Measurements from ENCODE around the gene KIF26A. TPM values are rescaled to one million over a fixed set of nuclear protein-coding genes. Genes with fewer than 3 reads are reported as not detected.
A peak's percentile ranks its signal among the peaks of the same experiment; 100 is the strongest.
"Not testable (repeated sequence)": the region's sequence is repeated elsewhere in the genome, so short reads cannot be mapped to it uniquely, and the experiment has no call there.

KIF26A gene
- total RNA-seq, 1 donor from 2014 or later, result 4.4 TPM

DNA sequence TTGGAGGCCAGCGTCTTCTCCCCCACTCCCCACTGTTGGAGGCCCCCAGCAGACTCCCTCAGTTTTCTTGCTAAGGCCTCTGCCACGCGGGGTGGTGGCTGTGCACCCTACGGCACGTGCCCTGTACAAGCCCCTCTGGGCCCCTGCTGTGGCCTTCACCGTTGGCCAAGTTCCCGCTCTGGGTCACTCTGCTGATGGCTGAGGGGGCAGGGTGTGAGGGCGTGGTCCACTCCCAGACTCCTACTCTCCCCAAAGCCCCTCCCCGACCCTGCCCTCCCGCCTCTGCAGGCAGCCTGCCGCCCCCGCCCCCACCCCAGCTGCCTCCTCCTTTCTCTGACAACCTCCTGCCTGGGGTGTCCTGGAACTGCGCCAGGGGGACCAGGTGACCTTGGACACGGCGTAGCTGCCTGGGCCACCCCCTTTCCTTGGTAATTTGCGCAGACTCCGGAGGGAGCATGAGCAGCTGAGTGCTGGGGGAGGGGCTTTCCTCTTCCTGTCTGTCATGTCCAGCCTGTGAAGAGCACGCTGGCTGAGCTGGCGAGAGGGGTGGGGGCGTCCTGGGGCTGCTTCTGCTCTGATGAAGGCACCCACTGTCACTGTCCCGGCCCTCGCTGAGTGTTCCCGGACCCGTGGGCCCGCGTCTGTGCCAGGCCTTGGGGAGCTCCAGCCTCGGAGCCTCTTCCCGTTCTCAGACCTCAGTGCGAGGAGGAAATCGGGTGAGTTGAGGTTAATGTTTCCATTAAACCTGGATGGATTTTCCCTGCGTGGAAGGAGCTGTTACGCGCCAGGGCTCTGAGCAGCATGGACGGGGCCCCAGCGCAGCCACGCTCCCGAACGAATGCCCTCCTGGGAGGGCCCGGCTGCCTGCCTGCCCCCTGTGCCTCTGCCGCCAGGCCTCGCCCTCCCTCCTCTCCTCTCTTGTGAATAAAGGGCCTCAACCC is 85.0 kb downstream of the KIF26A start:
- TF ChIP-seq, protein P1, sequence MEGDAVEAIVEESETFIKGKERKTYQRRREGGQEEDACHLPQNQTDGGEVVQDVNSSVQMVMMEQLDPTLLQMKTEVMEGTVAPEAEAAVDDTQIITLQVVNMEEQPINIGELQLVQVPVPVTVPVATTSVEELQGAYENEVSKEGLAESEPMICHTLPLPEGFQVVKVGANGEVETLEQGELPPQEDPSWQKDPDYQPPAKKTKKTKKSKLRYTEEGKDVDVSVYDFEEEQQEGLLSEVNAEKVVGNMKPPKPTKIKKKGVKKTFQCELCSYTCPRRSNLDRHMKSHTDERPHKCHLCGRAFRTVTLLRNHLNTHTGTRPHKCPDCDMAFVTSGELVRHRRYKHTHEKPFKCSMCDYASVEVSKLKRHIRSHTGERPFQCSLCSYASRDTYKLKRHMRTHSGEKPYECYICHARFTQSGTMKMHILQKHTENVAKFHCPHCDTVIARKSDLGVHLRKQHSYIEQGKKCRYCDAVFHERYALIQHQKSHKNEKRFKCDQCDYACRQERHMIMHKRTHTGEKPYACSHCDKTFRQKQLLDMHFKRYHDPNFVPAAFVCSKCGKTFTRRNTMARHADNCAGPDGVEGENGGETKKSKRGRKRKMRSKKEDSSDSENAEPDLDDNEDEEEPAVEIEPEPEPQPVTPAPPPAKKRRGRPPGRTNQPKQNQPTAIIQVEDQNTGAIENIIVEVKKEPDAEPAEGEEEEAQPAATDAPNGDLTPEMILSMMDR (IDR thresholded peaks at IDR 0.05), result no peak
- peak overlapping the region; percentile 45 for H3K4me3 ChIP-seq
- H3K27me3 ChIP-seq (ENCODE audit: low read depth), result peaks cover 27% of the 10 kb centered on the region
- peaks cover 5% of the 10 kb centered on the region for H3K9me3 ChIP-seq
- H3K4me1 ChIP-seq, result peaks cover 10% of the 10 kb centered on the region
- intact Hi-C loops (cut with DNase I), result no loop called here
- H3K36me3 ChIP-seq, result no peaks in the 10 kb centered on the region
- peak; percentile 46 for DNase-seq
- H3K27ac ChIP-seq, result no peak overlapping the region
- ATAC-seq, result peak in 1 of 2 donors; percentile 18

DNA sequence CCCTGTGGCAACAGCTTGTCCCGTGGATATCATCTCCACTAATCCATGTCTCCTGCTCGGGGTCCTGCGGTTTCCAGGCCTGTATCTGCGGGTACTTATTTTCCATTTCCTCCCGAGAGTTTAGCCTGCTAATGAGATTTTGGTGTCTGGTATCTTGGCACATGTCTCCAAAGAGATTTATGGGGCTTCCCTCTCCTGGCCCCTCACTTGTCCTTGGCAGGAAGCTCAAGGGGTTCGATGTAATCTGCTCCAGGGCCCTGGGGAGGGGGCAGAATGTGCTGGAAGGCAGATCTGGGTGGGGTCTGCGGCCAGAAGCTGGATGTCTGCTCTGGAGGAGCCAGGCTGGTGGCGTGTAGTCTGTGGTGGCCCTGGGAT is 85.7 kb downstream of the KIF26A start:
- Histone ChIP-seq H3K36me3 (no peaks in the 10 kb centered on the region), H3K4me1 (peaks cover 10% of the 10 kb centered on the region), H3K9me3 (peaks cover 5% of the 10 kb centered on the region), H3K27ac (no peak overlapping the region), H3K27me3 (ENCODE audit: low read depth) (peaks cover 27% of the 10 kb centered on the region), H3K4me3 (peak overlapping the region; percentile 45)
- TF ChIP-seq, protein P1 (IDR thresholded peaks at IDR 0.05), result no peak
- DNase-seq, result no peak
- ATAC-seq, result no peak
- intact Hi-C loops (cut with DNase I), result no loop called here

DNA sequence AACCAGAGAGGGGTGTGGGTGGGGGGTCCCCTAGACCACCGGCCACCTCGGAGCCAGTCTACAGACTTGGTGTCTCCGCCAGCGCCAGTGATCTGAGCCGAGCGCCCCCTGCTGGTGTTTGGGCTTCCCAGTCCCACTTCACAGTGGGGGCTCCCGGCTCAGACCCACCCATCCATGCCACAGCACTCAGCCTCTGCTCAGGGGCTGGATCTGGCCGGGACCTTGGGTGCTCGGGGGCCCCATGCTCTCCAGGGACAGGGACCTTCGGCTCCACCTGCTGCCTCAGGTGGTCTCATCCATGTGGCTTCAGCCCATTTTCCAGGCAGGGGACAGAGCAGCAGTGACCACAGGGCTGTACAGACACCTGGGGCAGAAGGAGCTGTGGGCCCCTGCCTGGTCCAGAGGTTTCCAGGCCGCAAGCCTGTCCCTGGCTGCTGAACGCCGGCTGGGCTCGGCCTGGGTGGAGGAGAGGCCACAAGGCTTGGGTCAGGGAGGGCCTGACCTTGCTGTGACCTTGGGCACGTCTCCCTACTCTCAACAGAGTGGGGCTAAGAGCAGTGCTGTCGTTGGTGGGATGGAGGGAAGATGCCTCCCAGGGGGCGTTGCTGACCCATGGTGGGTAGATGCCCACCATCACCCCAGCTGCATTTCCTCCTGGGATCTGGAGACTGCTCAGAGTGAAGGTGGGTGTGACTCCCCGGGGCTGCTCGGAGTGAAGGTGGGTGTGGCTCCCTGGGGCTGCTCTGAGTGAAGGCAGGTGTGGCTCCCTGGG is 86.3 kb downstream of the KIF26A start:
- intact Hi-C loops (cut with DNase I), result no loop called here

DNA sequence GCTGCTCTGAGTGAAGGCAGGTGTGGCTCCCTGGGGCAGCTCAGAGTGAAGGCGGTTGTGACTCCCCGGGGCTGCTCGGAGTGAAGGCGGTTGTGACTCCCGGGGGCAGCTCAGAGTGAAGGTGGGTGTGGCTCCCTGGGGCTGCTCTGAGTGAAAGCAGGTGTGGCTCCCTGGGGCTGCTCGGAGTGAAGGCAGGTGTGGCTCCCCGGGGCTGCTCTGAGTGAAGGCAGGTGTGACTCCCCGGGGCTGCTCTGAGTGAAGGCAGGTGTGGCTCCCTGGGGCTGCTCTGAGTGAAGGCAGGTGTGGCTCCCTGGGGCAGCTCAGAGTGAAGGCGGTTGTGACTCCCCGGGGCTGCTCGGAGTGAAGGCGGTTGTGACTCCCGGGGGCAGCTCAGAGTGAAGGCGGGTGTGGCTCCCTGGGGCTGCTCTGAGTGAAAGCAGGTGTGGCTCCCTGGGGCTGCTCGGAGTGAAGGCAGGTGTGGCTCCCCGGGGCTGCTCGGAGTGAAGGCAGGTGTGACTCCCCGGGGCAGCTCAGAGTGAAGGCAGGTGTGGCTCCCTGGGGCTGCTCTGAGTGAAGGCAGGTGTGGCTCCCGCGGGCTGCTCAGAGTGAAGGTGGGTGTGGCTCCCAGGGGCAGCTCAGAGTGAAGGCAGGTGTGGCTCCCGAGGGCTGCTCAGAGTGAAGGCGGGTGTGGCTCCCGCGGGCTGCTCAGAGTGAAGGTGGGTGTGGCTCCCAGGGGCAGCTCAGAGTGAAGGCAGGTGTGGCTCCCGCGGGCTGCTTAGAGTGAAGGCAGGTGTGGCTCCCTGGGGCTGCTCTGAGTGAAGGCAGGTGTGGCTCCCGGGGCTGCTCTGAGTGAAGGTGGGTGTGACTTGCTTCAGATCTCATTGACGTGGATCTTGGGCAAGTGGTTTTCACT is 87.1 kb downstream of the KIF26A start:
- peaks cover 25% of the 10 kb centered on the region for H3K27me3 ChIP-seq (ENCODE audit: low read depth)
- H3K36me3 ChIP-seq; intact Hi-C loops (cut with DNase I); H3K27ac ChIP-seq; H3K4me1 ChIP-seq; ATAC-seq; H3K4me3 ChIP-seq; H3K9me3 ChIP-seq: not testable (repeated sequence)
- peak; percentile 69 for DNase-seq

More for the DNA sequence above, 86.3 kb downstream of the KIF26A start:
- TF ChIP-seq, protein P1 (IDR thresholded peaks at IDR 0.05), result peak; percentile 55
- Histone ChIP-seq H3K9me3 (peaks cover 5% of the 10 kb centered on the region), H3K4me1 (peaks cover 10% of the 10 kb centered on the region), H3K27ac (no peak overlapping the region), H3K36me3 (no peaks in the 10 kb centered on the region), H3K4me3 (peak overlapping the region; percentile 45), H3K27me3 (ENCODE audit: low read depth) (peaks cover 27% of the 10 kb centered on the region)
- no peak for ATAC-seq
- DNase-seq, result peak; percentile 51

DNA sequence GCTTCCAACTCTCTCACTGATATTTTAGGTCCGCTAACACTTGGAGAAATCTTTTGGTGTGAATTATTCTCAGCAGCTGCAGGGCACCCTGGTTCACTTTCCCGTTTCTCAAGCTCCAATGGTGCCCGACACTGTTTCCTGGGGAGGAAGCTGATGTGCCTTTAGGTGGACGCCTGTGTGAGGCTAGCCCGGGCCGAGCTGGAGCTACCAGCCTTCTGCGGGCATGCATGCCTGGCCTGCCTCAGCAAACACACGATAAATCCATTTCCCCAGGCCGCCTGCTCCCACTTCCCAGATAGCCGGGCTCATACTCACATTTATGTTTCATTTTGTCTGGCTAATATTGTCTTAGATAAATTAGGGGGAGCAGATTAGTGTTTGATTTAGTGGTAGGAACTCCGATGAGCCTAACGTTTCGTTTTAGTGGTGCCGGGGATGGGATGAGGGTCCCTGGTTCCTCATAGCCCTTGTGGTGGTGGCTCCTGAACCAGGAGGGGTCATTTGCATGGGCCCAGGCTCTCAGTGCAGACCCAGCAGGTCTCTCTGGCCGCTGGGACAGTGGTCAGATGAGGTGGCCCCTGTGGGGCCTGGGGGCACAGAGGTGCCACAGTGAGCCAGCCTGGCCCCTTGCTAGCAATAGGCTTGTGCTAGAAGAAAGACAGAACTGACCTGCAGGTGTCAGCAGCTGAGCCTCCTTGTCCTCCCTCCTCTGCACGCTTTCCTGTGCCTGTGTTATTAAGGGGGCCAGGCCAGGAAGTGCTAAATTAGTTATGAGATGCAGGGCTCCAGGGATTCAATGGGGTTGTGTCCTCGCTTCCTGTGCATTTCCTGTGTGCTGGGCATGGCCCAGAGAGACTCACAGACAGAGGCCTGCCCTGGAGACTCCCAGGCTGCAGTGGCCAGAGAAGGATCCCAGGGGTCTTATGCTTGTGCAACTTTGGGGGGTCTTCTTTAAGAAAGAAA is 88.3 kb downstream of the KIF26A start:
- H3K36me3 ChIP-seq, result no peaks in the 10 kb centered on the region
- peaks cover 5% of the 10 kb centered on the region for H3K9me3 ChIP-seq
- ATAC-seq (no peak), DNase-seq (peak; percentile 38)
- TF ChIP-seq, protein P1 (IDR thresholded peaks at IDR 0.05), result no peak
- H3K4me3 ChIP-seq, result no peak overlapping the region
- peaks cover 10% of the 10 kb centered on the region for H3K4me1 ChIP-seq
- H3K27me3 ChIP-seq (ENCODE audit: low read depth), result peaks cover 22% of the 10 kb centered on the region
- intact Hi-C loops (cut with DNase I), result no loop called here
- H3K27ac ChIP-seq, result no peak overlapping the region

All from lower lobe of right lung (tissue), 2 donors.